GM12878 (cell line): Measurements from ENCODE around the gene LEP. TPM values are rescaled to one million over a fixed set of nuclear protein-coding genes. Genes with fewer than 3 reads are reported as not detected.

Experiments
- ATAC-seq: fragments of 200-7000 bp; cut with Tn5 transposase; 3 replicates; pipeline ENCODE4 v1.9.1; 2020; ENCODE audit warnings: mild to moderate bottlenecking, moderate library complexity
- BruUV-seq: library from RNA; stranded (reverse); fragments of 400-500 nt; replicated peaks from 2 replicates; lab custom pipeline; 2021; lab: Mats Ljungman, UMichigan
- CTCF ChIA-PET: fragments of 300-600 bp; sonication (Branson Sonifier 250); formaldehyde crosslinking; extraction: SDS; loops from one replicate; lab custom pipeline; 2021; ENCODE audit warnings: inconsistent platforms; lab: Yijun Ruan, JAX
- POLR2A ChIA-PET: fragments of 350-600 bp; formaldehyde crosslinking; extraction: SDS; loops from one replicate; lab custom pipeline; 2021; ENCODE audit warnings: inconsistent platforms; lab: Charles Lee
- RAD21 ChIA-PET: fragments of 300-600 bp; sonication (Branson Sonifier 250); formaldehyde crosslinking; loops from one replicate; lab custom pipeline; 2023; ENCODE audit warnings: antibody characterized with exemption; ENCODE audit not compliant: unreplicated experiment; lab: Charles Lee
- SMC1A ChIA-PET: fragments of 300-600 bp; sonication (Branson Sonifier 250); formaldehyde crosslinking; loops from one replicate; lab custom pipeline; 2023; ENCODE audit not compliant: unreplicated experiment, uncharacterized antibody; lab: Charles Lee
- DNase-seq: peaks from one replicate; pipeline ENCODE4 v3.0.0-alpha.2; 2011; ENCODE audit warnings: low read depth, low spot score
- FAIRE-seq: peaks from 3 replicates; lab custom pipeline; 2011; peaks lifted over from hg19 to GRCh38; lab: Jason Lieb, UNC
- H2AFZ ChIP-seq: 2 replicates; pipeline ENCODE4 v1.6.0; 2011; ENCODE audit warnings: low read depth, low read length, control low read depth; ENCODE audit not compliant: control insufficient read depth
- H3K27ac ChIP-seq: 2 replicates; pipeline ENCODE4 v1.5.1; 2011; ENCODE audit warnings: control low read depth; ENCODE audit not compliant: control insufficient read depth, insufficient read depth
- H3K27me3 ChIP-seq, 2 experiments: replicated peaks in 1 of 2; 2 replicates each; pipeline versions ENCODE4 v1.6.0 to v1.6.1; 2011; ENCODE audit warnings: low read length in 1 of 2; ENCODE audit not compliant: control insufficient read depth in 2 of 2, insufficient read depth in 2 of 2
- H3K36me3 ChIP-seq, 2 experiments: 2 replicates each; pipeline ENCODE4 v1.5.1; 2011; ENCODE audit warnings: low read length in 1 of 2; ENCODE audit not compliant: control insufficient read depth in 2 of 2, insufficient read depth in 2 of 2
- H3K4me1 ChIP-seq: 2 replicates; pipeline ENCODE4 v1.6.1; 2011; ENCODE audit warnings: mild to moderate bottlenecking, low read length, moderate library complexity, mixed read lengths; ENCODE audit not compliant: control insufficient read depth, insufficient read depth
- H3K4me2 ChIP-seq: 2 replicates; pipeline ENCODE4 v1.6.0; 2011; ENCODE audit warnings: control low read depth; ENCODE audit not compliant: control insufficient read depth, insufficient read depth
- H3K4me3 ChIP-seq: fragments of 200-600 bp; sonication (generic); 2 replicates; pipeline ENCODE4 v1.5.1; 2016
- H3K79me2 ChIP-seq: 2 replicates; pipeline ENCODE4 v1.6.0; 2011; ENCODE audit warnings: low read length; ENCODE audit not compliant: control insufficient read depth, insufficient read depth
- H3K9ac ChIP-seq: 2 replicates; pipeline ENCODE4 v1.8.0; 2011; ENCODE audit warnings: low read length, control low read depth, mixed read lengths; ENCODE audit not compliant: control insufficient read depth, insufficient read depth
- H3K9me3 ChIP-seq: replicated peaks from 3 replicates; pipeline ENCODE4 v1.5.1; 2011; ENCODE audit warnings: mild to moderate bottlenecking, low read length; ENCODE audit not compliant: control insufficient read depth, insufficient read depth
- H4K20me1 ChIP-seq: 2 replicates; pipeline ENCODE4 v1.6.0; 2011; ENCODE audit not compliant: control insufficient read depth, insufficient read depth
- BCL11A ChIP-seq: IDR thresholded peaks from 2 replicates; pipeline ENCODE4 v1.6.1; 2011; ENCODE audit warnings: low read depth, low read length
- DPF2 ChIP-seq: fragments of 450-650 bp; IDR thresholded peaks from 2 replicates; pipeline ENCODE4 v1.6.1; 2017; ENCODE audit warnings: mild to moderate bottlenecking
- GATAD2B ChIP-seq: fragments of 450-650 bp; conservative IDR thresholded peaks from 2 replicates; pipeline ENCODE4 v1.6.1; 2017; ENCODE audit warnings: low read depth, mild to moderate bottlenecking, moderate library complexity
- NFYB ChIP-seq: IDR thresholded peaks from 2 replicates; pipeline ENCODE4 v1.6.1; 2011; ENCODE audit warnings: low read depth, mild to moderate bottlenecking, low read length, improper control_type of control experiment, moderate library complexity; ENCODE audit not compliant: insufficient read depth
- POU2F2 ChIP-seq: IDR thresholded peaks from 3 replicates; pipeline ENCODE4 v1.6.1; 2011; ENCODE audit warnings: low read depth, mild to moderate bottlenecking, low read length, borderline replicate concordance
- STAT1 ChIP-seq: fragments of 450-650 bp; conservative IDR thresholded peaks from 2 replicates; pipeline ENCODE4 v1.6.1; 2014; ENCODE audit warnings: antibody characterized with exemption, mild to moderate bottlenecking
- SUPT20H ChIP-seq: IDR thresholded peaks from 2 replicates; pipeline ENCODE4 v1.6.1; 2011; ENCODE audit warnings: low read depth, mild to moderate bottlenecking, low read length, moderate library complexity, borderline replicate concordance; ENCODE audit not compliant: control insufficient read depth
- TCF3 ChIP-seq: IDR thresholded peaks from 2 replicates; pipeline ENCODE4 v1.6.1; 2012; ENCODE audit warnings: low read depth, mild to moderate bottlenecking, low read length, borderline replicate concordance; ENCODE audit not compliant: insufficient read depth
- ZBED1 ChIP-seq: IDR thresholded peaks from 2 replicates; pipeline ENCODE4 v1.6.1; 2016; ENCODE audit warnings: borderline replicate concordance
- ZBTB11 ChIP-seq: fragments of 450-650 bp; formaldehyde crosslinking; IDR thresholded peaks from 2 replicates; pipeline ENCODE4 v1.5.0; 2022; ENCODE audit warnings: mild to moderate bottlenecking, missing genetic modification characterization
- ZBTB33 ChIP-seq: fragments of 450-650 bp; IDR thresholded peaks from 2 replicates; pipeline ENCODE4 v1.6.1; 2017; ENCODE audit warnings: mild to moderate bottlenecking
- ZZZ3 ChIP-seq: IDR thresholded peaks from 2 replicates; pipeline ENCODE4 v1.6.1; 2011; ENCODE audit warnings: low read depth; ENCODE audit not compliant: control insufficient read depth, insufficient read length
- WGBS: methylation state at CpG from one replicate; pipeline ENCODE4 v1.1.6; 2016; ENCODE audit warnings: low lambda C conversion rate; ENCODE audit not compliant: insufficient replicate concordance, insufficient coverage; ENCODE audit errors: missing lambda C conversion rate; 5-methylcytosine and 5-hydroxymethylcytosine counted together
- in situ Hi-C: fragments of 300-500 bp; cut with MboI; formaldehyde crosslinking; loops from 9 replicates; pipeline ENCODE4 v1.14.3; 2018; ENCODE audit warnings: mixed read lengths
- intact Hi-C: fragments of 100-400 bp; cut with micrococcal nuclease; formaldehyde crosslinking; loops from one replicate; pipeline ENCODE4 v1.14.2; 2022; ENCODE audit not compliant: unreplicated experiment
- polyA plus RNA-seq, 11 experiments: library from polyadenylated mRNA; depleted of rRNA in 4 of 11; unstranded in 6 of 11; stranded (reverse) in 5 of 11; fragments of >200 nt; fragmentation: Nextera tagmentation in 4 of 11; fragmentation: Illumina TruSeq in 1 of 11; extraction: Ambion mirVana in 4 of 11; extraction: Trizol in 1 of 11; gene quantifications; 1 replicate in 1 of 11; 2 replicates in 10 of 11; pipeline versions ENCODE4 v1.2.1 to v1.2.3, GENCODE V29; 2011 to 2016; ENCODE audit warnings: inconsistent platforms in 2 of 11, missing spikeins in 2 of 11, low read depth in 1 of 11
- total RNA-seq, 4 experiments: library from RNA; depleted of rRNA in 3 of 4; stranded (reverse); fragments of >200 nt in 3 of 4; fragmentation: Illumina TruSeq in 1 of 4; extraction: Trizol in 1 of 4; gene quantifications; 2 replicates each; pipeline versions ENCODE4 v1.2.1 to v1.2.3, GENCODE V29; 2013 to 2021

Gene LEP
- total and polyA plus RNA-seq, 10 of the 15 experiments (the other 5 are each of a cell fraction or from before 2014, with no cell fraction given): not detected

GRCh38 chr7:128197589-128197988, 43.5 kb upstream of the LEP start:
- 56% methylated on average over 1 of the region's 1 CpG for WGBS
- Histone ChIP-seq H3K27me3 (peaks cover 3 to 15% of the 10 kb centered on the region in 2 experiments; a peak in 3 of 4 replicates), H4K20me1 (no peaks in the 10 kb centered on the region), H3K9ac (no peak overlapping the region), H2AFZ (no peak overlapping the region), H3K4me3 (no peak overlapping the region), H3K79me2 (no peaks in the 10 kb centered on the region), H3K36me3 (no peaks in the 10 kb centered on the region), H3K9me3 (peaks cover 12% of the 10 kb centered on the region; the same call in 2 of the 3 replicates), H3K4me1 (no peaks in the 10 kb centered on the region), H3K4me2 (no peak overlapping the region)
- BruUV-seq: no TSS peak
- ChIA-PET SMC1A (no interaction called here), POLR2A (no interaction called here), RAD21 (no interaction called here)
- no peak for DNase-seq
- intact Hi-C loops: no loop called here
- TF ChIP-seq ZBED1 (no peak), BCL11A (no peak), NFYB (no peak), POU2F2 (no peak), TCF3 (no peak), ZBTB33 (no peak), ZZZ3 (no peak), STAT1 (no peak), ZBTB11 (no peak), DPF2 (no peak), GATAD2B (no peak), SUPT20H (no peak)
- TF ChIP-seq, all 136 proteins: peak for 0
- no peak overlapping the region for H3K27ac ChIP-seq
- in situ Hi-C loops: no loop called here
- CTCF ChIA-PET: interaction anchor here (1.4 kb wide), 1 partner anchor 489 kb away, joined by 4 read pairs; no protein-coding TSS in a partner anchor
- no peak for ATAC-seq
- no peak for FAIRE-seq
